ENCODE measurements around the gene FEM1C.

GRCh38 chr5:115516372-115516771, 28.2 kb downstream of the FEM1C start:
- TF ChIP-seq CTCF (conservative IDR thresholded peaks at IDR 0.05; ENCODE audit: low read length) (no peak), EZH2phosphoT487 (IDR thresholded peaks at IDR 0.05; ENCODE audit: borderline replicate concordance, low read depth, low read length) (no peak)
